Stimulated activated memory B cell treated with anti-CD40 and anti-IgM and Interleukin-4, amounts not matched to agents 10 μg/mL and 1 μg/mL and 100 μg/mL, for 72 hours (primary cell): ENCODE results near the gene THADA.

Experiments
- ATAC-seq: fragments of 150-1000 bp; cut with Tn5 transposase; 2 replicates; pipeline ENCODE4 v1.10.0; 2021
- H3K27ac Mint-ChIP-seq: one replicate; pipeline ENCODE4 v1.8.0; 2022; ENCODE audit warnings: mild to moderate bottlenecking, mixed read lengths
- H3K27me3 Mint-ChIP-seq: one replicate; pipeline ENCODE4 v1.8.0; 2022; ENCODE audit warnings: mixed read lengths
- H3K36me3 Mint-ChIP-seq: one replicate; pipeline ENCODE4 v1.8.0; 2022; ENCODE audit warnings: mixed read lengths
- H3K4me1 Mint-ChIP-seq: one replicate; pipeline ENCODE4 v1.8.0; 2022; ENCODE audit warnings: mixed read lengths
- H3K4me3 Mint-ChIP-seq: one replicate; pipeline ENCODE4 v1.8.0; 2022; ENCODE audit warnings: mild to moderate bottlenecking, moderate library complexity, mixed read lengths
- H3K9me3 Mint-ChIP-seq: one replicate; pipeline ENCODE4 v1.8.0; 2022; ENCODE audit warnings: mixed read lengths

Gene THADA

DNA sequence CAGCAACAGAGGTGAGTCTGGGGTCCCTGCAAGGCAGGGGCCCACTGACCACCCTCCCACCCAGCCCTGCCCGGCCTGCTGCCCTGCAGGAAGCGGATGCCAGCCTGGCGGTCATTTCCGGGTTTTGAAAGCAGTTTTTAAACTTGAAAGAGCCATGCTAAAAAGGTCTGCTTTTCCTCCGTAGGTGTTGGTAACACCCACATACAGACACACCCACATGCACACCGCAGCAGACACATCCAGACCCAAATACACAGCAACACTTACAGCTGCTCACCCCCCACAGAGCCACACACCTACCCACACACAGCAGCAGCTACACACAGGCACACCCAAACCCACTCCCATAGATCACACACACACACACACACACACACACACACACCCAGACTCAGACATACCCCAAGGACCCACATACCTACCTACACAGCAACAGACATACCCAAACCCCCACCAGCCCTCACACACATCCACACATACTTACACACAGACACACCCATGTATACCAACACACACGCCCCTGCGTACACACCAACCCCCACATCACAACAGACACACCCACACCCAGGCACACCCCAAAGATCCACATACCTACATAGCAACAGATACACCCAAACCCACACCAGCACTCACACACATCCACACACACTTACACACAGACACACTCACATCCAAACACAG is 377.0 kb downstream of the THADA start:
- no peaks in the 10 kb centered on the region for H3K27me3 Mint-ChIP-seq
- peak overlapping the region; percentile 80 for H3K27ac Mint-ChIP-seq
- H3K36me3 Mint-ChIP-seq: peaks cover 5% of the 10 kb centered on the region
- peaks cover 40% of the 10 kb centered on the region for H3K4me1 Mint-ChIP-seq
- peak; percentile 77 for ATAC-seq
- peak overlapping the region; percentile 72 for H3K4me3 Mint-ChIP-seq
- H3K9me3 Mint-ChIP-seq: no peaks in the 10 kb centered on the region

DNA sequence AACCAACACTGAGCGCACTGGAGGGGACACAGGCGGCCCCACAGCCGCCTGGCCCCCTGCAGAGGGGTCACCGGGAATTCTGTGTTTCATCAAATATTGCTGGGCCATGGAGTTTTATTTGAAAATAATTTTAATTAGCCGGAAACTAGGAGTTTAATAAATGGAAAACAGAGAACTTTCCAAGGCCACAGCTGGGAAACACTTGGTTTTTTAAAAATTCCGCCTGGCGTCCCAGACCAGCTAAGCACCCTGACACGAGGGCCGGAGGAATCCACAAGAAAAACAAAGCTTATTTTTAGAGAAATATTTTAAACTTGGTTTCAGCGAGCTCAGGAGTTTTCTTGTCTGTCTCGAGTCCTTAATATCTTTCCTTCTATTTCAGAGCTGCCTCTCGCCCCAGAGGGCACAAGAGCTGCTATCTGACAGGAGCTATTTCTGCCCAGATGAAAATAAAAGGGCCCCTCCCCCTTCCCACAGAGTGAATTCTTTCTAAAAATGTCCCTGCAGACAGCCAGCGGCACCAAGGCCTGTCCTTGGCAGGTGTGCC is 377.6 kb downstream of the THADA start:
- peaks cover 42% of the 10 kb centered on the region for H3K4me1 Mint-ChIP-seq
- peak overlapping the region; percentile 72 for H3K4me3 Mint-ChIP-seq
- peak; percentile 6 for ATAC-seq
- H3K27ac Mint-ChIP-seq: peak overlapping the region; percentile 80
- no peaks in the 10 kb centered on the region for H3K36me3 Mint-ChIP-seq
- no peaks in the 10 kb centered on the region for H3K27me3 Mint-ChIP-seq
- H3K9me3 Mint-ChIP-seq: no peaks in the 10 kb centered on the region

DNA sequence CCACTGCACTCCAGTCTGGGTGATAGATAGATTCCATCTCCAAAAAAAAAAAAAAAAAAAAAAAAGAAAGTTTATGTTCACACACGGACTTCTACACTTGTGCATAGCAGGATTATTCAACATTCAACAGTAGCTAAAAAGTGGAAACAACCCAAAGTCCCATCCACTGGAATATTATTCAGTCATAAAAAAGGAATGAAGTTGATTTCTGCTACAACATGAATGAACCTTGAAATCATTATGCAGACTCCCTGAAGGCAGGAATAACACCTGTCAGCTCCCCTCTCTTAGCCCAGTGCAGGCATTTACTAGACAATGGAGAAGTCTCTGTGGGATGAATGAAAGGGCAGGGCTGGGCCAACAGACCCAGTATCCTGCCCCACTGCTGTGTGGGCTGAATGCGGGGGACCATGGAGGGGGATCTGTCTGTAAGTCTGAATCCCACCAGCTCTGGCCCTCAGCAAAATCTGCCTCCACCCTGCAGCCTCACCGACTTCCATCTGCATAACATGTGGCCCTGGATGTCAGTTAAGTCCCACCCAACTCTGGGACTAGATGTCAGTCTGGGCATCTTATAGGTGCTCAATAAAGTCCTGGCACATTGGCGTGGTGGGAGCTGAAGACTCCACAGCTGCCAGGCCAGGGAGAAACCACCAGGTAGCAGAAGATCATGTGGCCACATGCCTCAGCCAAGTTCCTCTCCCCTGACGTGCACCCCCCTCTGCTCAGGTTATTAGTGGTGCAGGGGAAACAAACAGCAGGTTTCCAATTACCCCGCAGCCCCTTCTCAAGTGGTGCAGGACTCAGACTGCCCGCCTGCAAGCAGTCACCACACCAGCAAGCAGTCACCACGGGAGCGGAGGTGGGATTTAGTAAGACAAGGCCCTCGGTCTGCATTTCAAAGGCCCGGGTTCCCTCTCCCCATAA is 378.3 kb downstream of the THADA start:
- no peak overlapping the region for H3K4me3 Mint-ChIP-seq
- no peak for ATAC-seq
- H3K27ac Mint-ChIP-seq: peak overlapping the region; percentile 80
- no peaks in the 10 kb centered on the region for H3K36me3 Mint-ChIP-seq
- H3K27me3 Mint-ChIP-seq: no peaks in the 10 kb centered on the region
- H3K9me3 Mint-ChIP-seq: no peaks in the 10 kb centered on the region
- H3K4me1 Mint-ChIP-seq: peaks cover 49% of the 10 kb centered on the region

DNA sequence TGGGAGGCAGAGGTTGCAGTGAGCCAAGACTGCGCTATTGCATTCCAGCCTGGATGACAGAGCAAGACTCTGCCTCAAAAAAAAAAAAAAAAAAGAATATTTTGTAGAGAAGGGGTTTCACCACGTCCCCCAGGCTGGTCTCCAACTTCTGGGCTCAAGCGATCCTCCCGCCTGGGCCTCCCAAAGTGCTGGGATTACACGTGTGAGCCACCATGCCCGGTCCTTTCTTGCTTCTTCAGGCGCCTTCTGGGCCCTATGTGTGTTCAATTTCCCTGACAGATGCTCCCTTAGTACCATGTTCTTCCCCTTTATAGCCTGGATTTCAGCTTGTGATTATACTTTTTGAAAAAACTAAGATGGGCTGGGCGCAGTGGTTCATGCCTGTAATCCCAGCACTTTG is 379.2 kb downstream of the THADA start:
- no peaks in the 10 kb centered on the region for H3K36me3 Mint-ChIP-seq
- H3K4me3 Mint-ChIP-seq: no peak overlapping the region
- ATAC-seq: no peak
- no peaks in the 10 kb centered on the region for H3K27me3 Mint-ChIP-seq
- peaks cover 45% of the 10 kb centered on the region for H3K4me1 Mint-ChIP-seq
- H3K27ac Mint-ChIP-seq: no peak overlapping the region
- H3K9me3 Mint-ChIP-seq: no peaks in the 10 kb centered on the region

DNA sequence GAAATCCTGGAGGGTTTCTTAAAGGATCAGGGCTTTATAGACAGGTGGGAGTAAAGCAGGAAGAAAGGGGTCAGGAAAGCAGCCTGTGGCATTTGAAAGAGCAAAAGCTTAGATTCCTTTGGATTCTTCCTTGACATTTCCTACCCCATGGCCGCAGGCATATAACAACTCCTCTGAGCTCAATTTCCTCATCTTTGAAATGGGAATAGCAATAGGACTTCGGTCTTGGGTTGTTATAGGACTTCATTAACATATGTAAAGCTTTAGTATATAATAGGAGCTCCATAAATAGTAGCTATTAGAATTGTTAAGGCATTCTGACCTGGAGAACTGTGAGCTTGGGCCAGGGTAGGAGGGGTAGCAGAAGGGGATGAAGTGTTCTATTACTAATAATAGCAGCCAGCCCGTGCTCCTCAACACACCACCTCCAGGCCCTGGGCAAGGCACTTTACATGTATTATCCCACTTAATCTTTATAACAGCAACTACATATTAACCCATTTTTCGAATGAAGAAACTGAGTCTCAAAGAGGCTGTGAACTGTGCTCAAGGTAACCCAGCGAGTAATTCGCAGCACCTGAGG is 380.1 kb downstream of the THADA start:
- H3K4me1 Mint-ChIP-seq: peaks cover 36% of the 10 kb centered on the region
- H3K27me3 Mint-ChIP-seq: no peaks in the 10 kb centered on the region
- H3K27ac Mint-ChIP-seq: no peak overlapping the region

DNA sequence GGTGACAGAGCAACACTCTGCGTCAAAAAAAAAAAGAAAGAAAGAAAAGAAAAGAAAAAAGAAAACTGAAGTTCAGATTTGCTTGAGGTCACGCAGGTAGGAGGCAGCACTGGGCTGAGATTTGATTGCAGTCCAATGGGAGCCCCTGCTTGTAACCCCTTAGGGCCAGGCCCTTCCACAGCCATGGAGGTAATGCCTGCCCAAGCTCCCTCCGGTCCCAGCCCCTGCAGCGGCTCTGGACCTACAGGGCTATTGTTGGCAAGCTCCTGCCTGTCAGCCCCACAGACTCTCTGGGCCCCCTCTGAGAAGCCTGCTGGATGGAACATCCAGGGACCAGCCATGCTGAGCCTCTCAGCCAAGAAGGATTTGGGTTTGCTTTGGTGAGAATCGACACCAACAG is 381.6 kb downstream of the THADA start:
- no peak overlapping the region for H3K27ac Mint-ChIP-seq
- no peaks in the 10 kb centered on the region for H3K27me3 Mint-ChIP-seq
- no peak for ATAC-seq
- H3K9me3 Mint-ChIP-seq: no peaks in the 10 kb centered on the region
- no peaks in the 10 kb centered on the region for H3K36me3 Mint-ChIP-seq
- H3K4me3 Mint-ChIP-seq: no peak overlapping the region
- peaks cover 21% of the 10 kb centered on the region for H3K4me1 Mint-ChIP-seq

More for the DNA sequence above, 380.1 kb downstream of the THADA start:
- no peaks in the 10 kb centered on the region for H3K9me3 Mint-ChIP-seq
- H3K36me3 Mint-ChIP-seq: no peaks in the 10 kb centered on the region
- H3K4me3 Mint-ChIP-seq: no peak overlapping the region
- ATAC-seq: no peak

DNA sequence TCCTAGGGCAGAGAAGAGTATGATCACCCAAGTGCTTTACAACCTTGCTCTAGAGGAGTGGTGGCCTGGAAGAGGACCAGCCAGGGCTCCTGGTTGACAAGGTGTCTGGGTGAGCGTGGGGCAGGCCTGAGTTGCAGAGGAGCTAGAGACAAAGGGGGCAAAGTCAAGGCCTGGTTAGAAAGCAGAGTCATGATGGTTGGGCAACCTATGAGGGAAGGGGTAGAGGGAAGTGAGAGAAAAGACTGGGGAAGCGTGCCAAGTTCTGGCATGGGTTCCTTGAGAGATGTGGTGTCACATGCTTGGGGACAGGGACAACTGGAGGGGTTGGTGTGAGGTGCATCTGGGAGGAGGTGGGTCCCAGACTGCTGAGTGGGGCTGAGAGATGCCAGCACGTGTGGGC is 382.9 kb downstream of the THADA start:
- H3K4me1 Mint-ChIP-seq: peaks cover 13% of the 10 kb centered on the region
- no peaks in the 10 kb centered on the region for H3K27me3 Mint-ChIP-seq
- peak; percentile 67 for ATAC-seq
- no peaks in the 10 kb centered on the region for H3K36me3 Mint-ChIP-seq
- H3K4me3 Mint-ChIP-seq: no peak overlapping the region
- no peaks in the 10 kb centered on the region for H3K9me3 Mint-ChIP-seq
- H3K27ac Mint-ChIP-seq: peak overlapping the region; percentile 65

DNA sequence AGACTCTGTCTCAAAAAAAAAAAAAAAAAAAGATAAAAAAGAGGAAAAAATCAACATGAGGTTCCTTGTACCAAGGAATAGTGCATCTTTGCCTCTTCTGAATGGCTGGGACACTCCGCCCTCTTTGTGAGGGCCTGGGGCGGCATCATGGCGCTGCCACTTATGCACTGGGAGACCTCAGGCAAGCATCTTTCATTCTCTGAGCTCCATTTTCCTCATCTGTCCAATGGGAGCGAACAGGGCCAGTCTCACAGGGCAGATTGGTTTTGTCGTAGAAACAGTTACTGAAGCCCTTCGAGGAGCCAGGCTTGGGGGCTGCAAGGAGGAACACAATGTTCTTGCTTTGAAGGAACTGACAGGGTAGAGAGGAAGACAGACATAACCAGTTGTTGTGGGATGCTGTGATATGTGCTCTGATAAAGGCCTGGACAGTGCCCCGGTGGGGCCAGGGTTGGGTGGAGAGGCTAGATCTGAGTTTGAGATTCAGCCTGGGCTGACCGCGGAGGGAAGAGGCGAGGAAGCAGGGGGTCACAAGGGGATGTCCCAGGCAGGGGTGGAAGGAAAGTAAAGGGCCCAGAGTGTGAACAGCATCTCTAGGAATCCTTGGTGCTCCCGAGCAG is 383.5 kb downstream of the THADA start:
- Mint-ChIP-seq H3K4me3 (no peak overlapping the region), H3K4me1 (peaks cover 19% of the 10 kb centered on the region)

DNA sequence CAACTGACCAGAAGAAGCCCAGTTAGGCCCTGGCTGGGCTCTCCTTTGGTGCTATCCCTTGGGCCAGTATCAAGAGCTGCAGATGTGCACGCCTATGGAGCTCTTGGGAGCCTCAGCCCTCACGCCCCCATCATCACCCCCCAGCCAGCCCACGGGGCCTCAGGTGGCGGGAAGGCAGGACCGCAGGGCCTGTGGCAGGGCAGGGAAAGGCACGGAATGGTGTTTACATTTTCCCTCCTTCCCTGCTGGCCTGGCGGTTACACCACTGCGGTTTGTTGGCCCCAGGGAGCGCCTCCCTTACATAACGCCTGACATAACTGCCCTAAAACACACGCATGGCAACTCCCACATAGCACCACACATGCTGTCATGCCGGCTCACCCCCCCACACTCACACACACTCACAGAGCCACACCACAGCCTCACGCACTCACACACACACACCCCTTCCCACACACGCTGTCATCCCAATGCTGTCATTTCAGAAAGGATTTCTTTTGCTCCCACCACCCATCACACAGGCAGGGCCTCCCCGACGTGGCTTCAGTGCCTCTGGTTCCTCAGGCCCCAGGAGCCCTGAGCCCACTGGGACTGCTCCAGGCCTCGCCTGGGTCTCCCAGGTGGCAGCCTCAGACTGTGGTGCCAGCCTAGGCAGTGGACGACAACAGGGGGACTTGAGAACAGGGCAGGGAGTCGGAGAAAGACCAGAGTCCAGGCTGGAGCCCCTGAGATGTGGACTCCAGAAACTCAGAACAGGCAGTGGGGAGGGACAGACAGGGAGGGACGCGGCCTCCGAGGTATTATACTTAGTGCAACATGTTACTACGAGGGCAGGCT is 385.2 kb downstream of the THADA start:
- Mint-ChIP-seq H3K27ac (peak overlapping the region; percentile 17), H3K4me3 (no peak overlapping the region), H3K9me3 (no peaks in the 10 kb centered on the region), H3K4me1 (peaks cover 34% of the 10 kb centered on the region), H3K27me3 (no peaks in the 10 kb centered on the region), H3K36me3 (no peaks in the 10 kb centered on the region)
- no peak for ATAC-seq

More for the DNA sequence above, 383.5 kb downstream of the THADA start:
- H3K9me3 Mint-ChIP-seq: no peaks in the 10 kb centered on the region
- peak overlapping the region; percentile 65 for H3K27ac Mint-ChIP-seq
- ATAC-seq: no peak
- H3K27me3 Mint-ChIP-seq: no peaks in the 10 kb centered on the region
- H3K36me3 Mint-ChIP-seq: no peaks in the 10 kb centered on the region

DNA sequence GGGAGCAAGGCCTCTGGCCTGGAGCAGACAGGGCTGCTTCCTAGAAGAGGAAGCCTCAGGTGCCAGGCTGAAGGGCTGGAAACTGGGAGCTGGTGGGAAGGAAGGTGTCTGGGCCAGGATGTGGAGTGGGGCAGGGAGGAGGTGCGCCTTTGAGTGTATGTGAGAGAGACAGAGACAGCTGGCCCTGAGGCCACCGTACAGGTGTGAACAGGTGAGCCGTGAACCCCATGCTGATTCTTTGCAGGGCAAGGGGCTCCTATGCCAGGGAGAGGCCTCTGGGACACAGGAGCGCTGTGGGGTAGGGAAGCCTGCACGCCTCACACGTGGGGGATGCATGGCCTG is 385.7 kb downstream of the THADA start:
- H3K4me3 Mint-ChIP-seq: no peak overlapping the region
- no peaks in the 10 kb centered on the region for H3K27me3 Mint-ChIP-seq
- no peak overlapping the region for H3K27ac Mint-ChIP-seq
- no peaks in the 10 kb centered on the region for H3K9me3 Mint-ChIP-seq
- no peak for ATAC-seq
- peaks cover 34% of the 10 kb centered on the region for H3K4me1 Mint-ChIP-seq
- H3K36me3 Mint-ChIP-seq: no peaks in the 10 kb centered on the region

DNA sequence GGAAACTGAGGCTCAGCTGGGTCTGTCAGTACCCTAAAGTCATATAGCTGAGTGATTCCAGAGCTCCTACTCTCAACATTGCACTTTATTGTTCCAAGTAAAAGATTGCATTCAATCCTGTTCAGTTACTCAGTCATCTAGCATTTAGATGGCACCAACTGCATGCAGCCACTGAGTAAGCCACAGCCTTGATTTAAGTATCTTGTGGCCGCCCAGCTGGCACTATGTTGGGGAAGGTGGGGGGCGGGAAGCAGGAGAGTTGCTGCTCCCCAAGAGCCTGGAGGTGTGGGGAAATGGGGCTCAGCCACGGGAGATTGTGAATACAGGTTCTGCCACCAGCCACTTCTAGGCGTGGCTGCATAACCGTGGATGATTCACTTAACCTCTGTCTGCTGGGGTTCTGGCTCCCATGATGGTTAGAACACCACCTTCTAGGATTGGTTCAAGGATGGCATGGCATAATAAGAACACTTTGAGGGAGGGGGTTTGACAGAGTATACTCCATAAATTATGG is 386.6 kb downstream of the THADA start:
- H3K4me1 Mint-ChIP-seq: peaks cover 34% of the 10 kb centered on the region
- no peak overlapping the region for H3K27ac Mint-ChIP-seq
- H3K36me3 Mint-ChIP-seq: no peaks in the 10 kb centered on the region
- ATAC-seq: no peak
- no peaks in the 10 kb centered on the region for H3K27me3 Mint-ChIP-seq
- no peaks in the 10 kb centered on the region for H3K9me3 Mint-ChIP-seq
- no peak overlapping the region for H3K4me3 Mint-ChIP-seq

DNA sequence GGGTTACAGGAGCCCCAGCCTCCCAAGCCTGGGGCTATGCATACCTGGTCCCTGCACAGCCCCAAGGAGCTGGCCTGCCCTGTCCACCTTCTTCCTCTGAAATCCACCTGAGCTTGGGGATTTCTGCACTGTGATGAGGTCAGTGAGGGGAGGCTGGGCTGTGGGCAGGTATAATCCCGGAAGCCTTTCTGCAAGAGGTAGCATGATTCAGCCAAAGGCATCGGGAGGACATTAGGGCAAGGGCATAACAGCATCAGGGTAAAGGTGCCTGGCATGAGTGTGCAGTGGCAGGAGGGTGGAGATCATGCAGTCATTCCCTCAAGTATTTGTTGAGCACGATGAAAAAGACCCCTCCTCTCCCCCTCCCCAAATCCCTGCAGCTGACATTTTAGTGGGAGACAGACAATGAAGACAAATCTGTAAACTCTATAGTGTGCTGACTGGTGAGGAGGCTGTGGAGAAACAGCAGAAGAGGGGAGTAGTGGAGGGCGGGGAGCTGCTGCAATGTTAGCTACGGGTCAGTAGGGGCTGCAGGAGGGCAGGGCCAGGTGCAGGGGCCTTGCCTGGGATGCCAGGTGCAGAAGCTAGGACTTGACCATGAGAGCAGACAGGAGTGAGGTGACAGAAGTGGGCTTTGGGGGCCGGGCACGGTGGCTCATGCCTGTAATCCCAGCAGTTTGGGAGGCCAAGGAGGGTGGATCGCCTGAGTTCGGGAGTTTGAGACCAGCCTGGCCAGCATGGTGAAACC is 388.1 kb downstream of the THADA start:
- no peak for ATAC-seq
- Mint-ChIP-seq H3K4me3 (no peak overlapping the region), H3K9me3 (no peaks in the 10 kb centered on the region), H3K36me3 (no peaks in the 10 kb centered on the region), H3K4me1 (peaks cover 28% of the 10 kb centered on the region), H3K27me3 (no peaks in the 10 kb centered on the region), H3K27ac (no peak overlapping the region)

DNA sequence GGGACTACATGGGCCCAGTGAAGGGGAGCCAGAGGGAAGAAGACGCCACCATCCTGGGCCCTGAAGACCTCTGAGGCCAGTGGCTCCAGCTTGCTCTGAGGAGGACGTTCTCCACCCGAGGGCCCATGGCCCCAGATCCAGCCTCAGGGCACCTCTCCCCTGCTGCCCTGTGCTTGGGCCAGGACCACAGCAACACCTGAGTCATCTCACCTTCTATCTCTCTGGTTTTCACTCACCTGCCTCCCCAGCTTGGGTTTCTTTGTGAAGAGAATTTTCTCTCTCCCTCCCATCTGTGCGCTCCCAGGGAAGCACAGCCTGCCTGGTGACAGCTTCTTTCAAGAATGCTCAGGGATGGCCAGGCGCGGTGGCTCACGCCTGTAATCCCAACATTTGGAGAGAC is 389.2 kb downstream of the THADA start:
- Mint-ChIP-seq H3K36me3 (no peaks in the 10 kb centered on the region), H3K4me3 (no peak overlapping the region), H3K27ac (peak overlapping the region; percentile 55), H3K9me3 (no peaks in the 10 kb centered on the region), H3K27me3 (no peaks in the 10 kb centered on the region), H3K4me1 (peaks cover 22% of the 10 kb centered on the region)
- no peak for ATAC-seq

DNA sequence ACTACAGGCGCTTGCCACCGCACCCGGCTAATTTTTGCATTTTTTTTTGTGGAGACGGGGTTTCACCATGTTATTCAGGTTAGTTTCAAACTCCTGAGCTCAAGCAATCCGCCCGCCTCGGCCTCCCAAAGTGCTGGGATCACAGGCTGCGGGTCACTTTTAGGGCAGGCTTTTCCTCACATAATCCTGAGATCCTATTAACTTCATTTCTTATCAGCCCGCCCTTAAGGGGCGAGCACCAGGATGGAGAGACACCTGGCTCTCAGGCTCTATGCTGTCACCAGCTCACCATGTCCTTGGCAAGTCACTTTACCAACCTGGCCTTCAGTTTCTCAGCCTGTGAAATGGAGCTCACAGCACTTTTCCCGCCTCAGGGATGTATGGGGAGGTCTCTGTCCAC is 392.5 kb downstream of the THADA start:
- ATAC-seq: no peak
- Mint-ChIP-seq H3K27me3 (no peaks in the 10 kb centered on the region), H3K9me3 (no peaks in the 10 kb centered on the region), H3K4me3 (no peak overlapping the region), H3K27ac (peak overlapping the region; percentile 25), H3K36me3 (no peaks in the 10 kb centered on the region), H3K4me1 (peaks cover 22% of the 10 kb centered on the region)
